ENCODE data around the gene TTC23L. TPM values are rescaled to one million over a fixed set of nuclear protein-coding genes. Genes with fewer than 3 reads are reported as not detected.
"Not testable (repeated sequence)": the region's sequence is repeated elsewhere in the genome, so short reads cannot be mapped to it uniquely, and the experiment has no call there.

The TTC23L gene
- total RNA-seq, 1 experiment from 2014 or later: 0.41 TPM

- intact Hi-C loops (cut with micrococcal nuclease; ENCODE audit: unreplicated experiment): no loop called here
- ChIA-PET POLR2A (ENCODE audit: low non-redundant PET) (no interaction called here), CTCF (no interaction called here)
- no TSS peak for BruUV-seq (replicated peaks)
- H3K4me1 ChIP-seq (ENCODE audit: insufficient read depth, low read length, poor library complexity, severe bottlenecking): peaks cover 15% of the 10 kb centered on the region
- no peak overlapping the region for H3K27ac ChIP-seq (ENCODE audit: low read depth, low read length, poor library complexity, severe bottlenecking)
- TF ChIP-seq CTCF (conservative IDR thresholded peaks at IDR 0.05; ENCODE audit: low read depth, low read length) (no peak), EZH2 (IDR thresholded peaks at IDR 0.05; ENCODE audit: borderline replicate concordance, low read depth, low read length, poor library complexity, severe bottlenecking) (no peak)
- H3K36me3 ChIP-seq (ENCODE audit: insufficient read depth, low read length, poor library complexity, severe bottlenecking): peaks cover 55% of the 10 kb centered on the region
- H3K4me3 ChIP-seq (ENCODE audit: low read depth, low read length, poor library complexity, severe bottlenecking): no peak overlapping the region
- DNase-seq (ENCODE audit: low spot score): no peak
- no peaks in the 10 kb centered on the region for H3K9me3 ChIP-seq (ENCODE audit: low read depth, low read length, poor library complexity, severe bottlenecking)
- H3K27me3 ChIP-seq (replicated peaks; ENCODE audit: insufficient read depth, low read depth, low read length, poor library complexity): no peaks in the 10 kb centered on the region
These were observed 79.1 kb downstream of the TTC23L start for GRCh38 chr5:34918025-34918424.

GRCh38 chr5:34919077-34919476 is 80.1 kb downstream of the TTC23L start:
- CTCF ChIA-PET: no interaction called here
- POLR2A ChIA-PET (ENCODE audit: low non-redundant PET): interaction anchor here (0.9 kb wide), 1 partner anchor 32 kb away, joined by 3 read pairs; no protein-coding TSS in a partner anchor
- no peak overlapping the region for H3K27ac ChIP-seq (ENCODE audit: low read depth, low read length, poor library complexity, severe bottlenecking)

GRCh38 chr5:34923256-34923655 is 84.3 kb downstream of the TTC23L start:
- CTCF ChIA-PET; H3K4me3 ChIP-seq (ENCODE audit: low read depth, low read length, poor library complexity, severe bottlenecking); H3K4me1 ChIP-seq (ENCODE audit: insufficient read depth, low read length, poor library complexity, severe bottlenecking); H3K27me3 ChIP-seq (replicated peaks; ENCODE audit: insufficient read depth, low read depth, low read length, poor library complexity); POLR2A ChIA-PET (ENCODE audit: low non-redundant PET); intact Hi-C loops (cut with micrococcal nuclease; ENCODE audit: unreplicated experiment); DNase-seq (ENCODE audit: low spot score); H3K27ac ChIP-seq (ENCODE audit: low read depth, low read length, poor library complexity, severe bottlenecking); BruUV-seq (replicated peaks); H3K9me3 ChIP-seq (ENCODE audit: low read depth, low read length, poor library complexity, severe bottlenecking): not testable (repeated sequence)
- peaks cover 88% of the 10 kb centered on the region for H3K36me3 ChIP-seq (ENCODE audit: insufficient read depth, low read length, poor library complexity, severe bottlenecking)

More at GRCh38 chr5:34919077-34919476, 80.1 kb downstream of the TTC23L start:
- Histone ChIP-seq H3K4me3 (ENCODE audit: low read depth, low read length, poor library complexity, severe bottlenecking) (no peak overlapping the region), H3K9me3 (ENCODE audit: low read depth, low read length, poor library complexity, severe bottlenecking) (no peaks in the 10 kb centered on the region), H3K36me3 (ENCODE audit: insufficient read depth, low read length, poor library complexity, severe bottlenecking) (peaks cover 56% of the 10 kb centered on the region), H3K27me3 (replicated peaks; ENCODE audit: insufficient read depth, low read depth, low read length, poor library complexity) (no peaks in the 10 kb centered on the region), H3K4me1 (ENCODE audit: insufficient read depth, low read length, poor library complexity, severe bottlenecking) (peaks cover 8% of the 10 kb centered on the region)
- peak; percentile 12 for DNase-seq (ENCODE audit: low spot score)
- TF ChIP-seq CTCF (conservative IDR thresholded peaks at IDR 0.05; ENCODE audit: low read depth, low read length) (peak; percentile 31; the same call in 1 of the 2 replicates), EZH2 (IDR thresholded peaks at IDR 0.05; ENCODE audit: borderline replicate concordance, low read depth, low read length, poor library complexity, severe bottlenecking) (no peak)
- intact Hi-C loops (cut with micrococcal nuclease; ENCODE audit: unreplicated experiment): no loop called here
- no TSS peak for BruUV-seq (replicated peaks)
